ENCODE measurements around the gene SUSD6.

Gene SUSD6

DNA sequence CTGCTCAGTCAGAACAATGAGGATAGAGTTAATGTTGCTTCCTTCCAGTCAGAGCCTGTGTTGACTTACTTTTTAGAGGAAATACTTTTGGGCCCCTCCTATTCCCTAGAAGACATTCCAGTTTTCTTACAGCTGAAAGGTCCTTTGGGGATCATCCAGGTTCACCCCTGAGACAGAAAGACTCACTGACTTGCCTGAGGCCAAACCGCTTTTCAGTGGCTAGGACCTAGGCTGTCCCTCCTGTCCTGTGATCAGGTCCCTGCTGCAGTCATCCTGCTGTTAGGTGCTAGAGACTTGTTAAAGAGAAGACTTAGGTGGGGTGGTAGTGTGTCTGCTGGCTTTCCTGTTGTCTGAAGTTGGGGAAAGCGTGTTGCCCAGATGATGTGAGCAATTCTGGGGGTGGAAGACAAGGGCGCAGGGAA lies 39.6 kb downstream of the SUSD6 start:
- DNase-seq = peak; percentile 25

GRCh38 chr14:69651664-69652063 lies 40.3 kb downstream of the SUSD6 start:
- no peak for DNase-seq

GRCh38 chr14:69652942-69653684 lies 41.7 kb downstream of the SUSD6 start:
- no peak for DNase-seq

DNA sequence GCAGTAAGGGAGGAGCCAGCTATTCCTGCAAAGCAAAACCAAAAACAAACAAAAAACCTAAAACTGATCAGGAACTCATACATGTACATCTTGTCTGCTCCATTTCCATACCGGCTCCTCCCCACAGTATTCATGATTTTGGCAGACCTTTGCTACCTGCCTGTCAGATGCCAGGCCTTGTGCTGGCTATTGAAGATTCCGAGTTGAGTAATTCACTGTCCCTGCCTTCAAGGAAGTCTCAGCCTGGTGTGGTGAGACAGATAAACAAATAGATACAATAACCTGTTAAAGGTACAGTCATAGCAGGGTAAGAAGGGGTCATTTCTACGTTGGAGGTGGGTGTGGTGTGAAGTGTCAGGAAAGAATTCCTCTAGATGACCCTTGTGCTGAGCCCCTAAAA lies 42.7 kb downstream of the SUSD6 start:
- no peak for DNase-seq

GRCh38 chr14:69657950-69658355 lies 46.6 kb downstream of the SUSD6 start:
- DNase-seq = peak; percentile 22

- DNase-seq = no peak
Observed at GRCh38 chr14:69658664-69659261, 47.4 kb downstream of the SUSD6 start.

DNA sequence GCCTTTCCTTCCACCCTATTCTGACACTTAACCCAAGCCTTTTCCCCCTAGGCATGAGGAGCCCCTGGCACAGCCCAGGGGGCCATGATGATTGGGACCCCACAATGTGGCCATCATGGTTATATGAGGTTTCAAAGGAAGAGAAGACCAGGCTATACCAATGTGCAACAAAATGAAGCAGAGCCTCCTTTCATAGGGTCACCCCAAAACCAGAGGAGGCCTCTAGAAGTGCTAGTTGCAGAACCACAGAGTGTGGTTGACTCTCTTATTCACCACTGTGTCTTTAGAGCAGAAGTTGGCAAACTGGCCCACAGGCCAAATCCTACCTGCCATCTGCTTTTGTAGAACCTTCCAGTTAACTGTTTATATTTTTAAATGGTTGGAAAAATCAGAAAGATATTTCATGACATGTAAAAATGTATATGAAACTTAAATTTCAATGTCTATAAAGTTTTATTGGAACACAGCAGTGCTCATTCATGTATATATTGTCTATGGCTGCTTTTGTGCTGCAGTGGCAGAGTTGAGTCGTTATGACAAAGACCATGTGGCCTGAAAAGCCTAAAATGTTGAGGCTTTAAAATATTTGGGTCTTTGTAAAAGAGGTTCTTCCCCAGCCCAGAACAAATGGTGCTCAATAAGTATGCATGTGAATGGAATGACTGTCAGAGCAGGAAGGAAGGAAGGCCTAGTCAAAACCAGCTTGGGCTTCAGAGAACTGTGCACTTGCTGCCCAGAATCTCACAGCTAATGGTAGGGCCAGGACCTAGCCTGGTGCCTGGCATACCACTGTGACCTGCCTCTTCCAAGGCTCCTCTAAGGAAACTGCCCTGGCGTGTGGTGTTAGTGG lies 49.2 kb downstream of the SUSD6 start:
- DNase-seq = no peak

GRCh38 chr14:69661194-69661537 lies 49.8 kb downstream of the SUSD6 start:
- no peak for DNase-seq

DNA sequence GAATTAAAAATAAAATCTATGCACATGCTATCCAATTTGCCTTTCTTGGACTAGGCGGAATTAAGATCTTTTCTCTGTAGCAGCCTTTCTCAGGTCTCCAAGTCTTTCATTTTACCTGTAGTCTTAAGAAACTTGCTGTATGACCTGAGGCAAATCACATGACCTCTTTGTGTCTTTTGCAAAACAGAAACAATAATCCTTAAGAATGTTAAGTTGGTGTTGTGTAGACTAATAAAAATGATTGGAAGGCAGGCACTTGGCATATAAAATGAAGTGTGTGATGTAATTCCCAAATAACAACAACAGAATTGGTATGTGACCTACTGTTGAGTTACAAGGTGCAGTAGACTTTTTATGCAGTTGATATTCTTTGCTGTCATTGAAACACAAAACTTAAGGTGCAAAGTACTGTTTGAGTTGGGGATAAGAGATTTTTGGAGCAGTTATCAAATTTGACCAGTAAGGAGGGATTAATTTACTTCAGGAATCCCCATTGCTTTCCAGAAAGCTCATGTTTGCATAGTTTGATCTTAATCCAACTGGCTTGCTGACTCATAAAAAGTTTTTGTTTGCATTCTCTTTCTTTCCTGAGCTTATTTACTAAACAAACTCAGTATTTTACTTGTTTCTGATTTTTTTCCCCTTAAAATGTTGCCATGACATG lies 51.4 kb downstream of the SUSD6 start:
- DNase-seq = no peak

GRCh38 chr14:69663300-69663643 lies 51.9 kb downstream of the SUSD6 start:
- DNase-seq = no peak

DNA sequence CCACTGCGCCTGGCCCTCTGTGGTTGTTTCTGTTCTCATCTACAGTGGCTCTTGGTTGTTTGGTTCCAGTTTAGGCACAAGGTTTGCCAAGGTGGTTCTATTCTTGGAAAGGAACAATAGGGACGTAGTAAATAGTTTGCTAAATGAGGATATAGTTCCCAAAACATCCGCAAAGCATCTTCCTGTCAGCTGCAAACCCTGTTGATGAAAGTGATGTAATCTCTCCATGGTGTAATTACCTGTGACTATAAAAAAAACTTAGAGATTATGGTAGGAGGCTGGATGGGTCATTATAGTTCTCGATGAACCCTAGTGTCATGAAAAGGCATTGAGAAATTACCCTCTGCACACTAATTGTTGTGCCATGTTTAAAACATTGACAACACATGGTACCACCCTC lies 52.9 kb downstream of the SUSD6 start:
- DNase-seq = no peak

DNA sequence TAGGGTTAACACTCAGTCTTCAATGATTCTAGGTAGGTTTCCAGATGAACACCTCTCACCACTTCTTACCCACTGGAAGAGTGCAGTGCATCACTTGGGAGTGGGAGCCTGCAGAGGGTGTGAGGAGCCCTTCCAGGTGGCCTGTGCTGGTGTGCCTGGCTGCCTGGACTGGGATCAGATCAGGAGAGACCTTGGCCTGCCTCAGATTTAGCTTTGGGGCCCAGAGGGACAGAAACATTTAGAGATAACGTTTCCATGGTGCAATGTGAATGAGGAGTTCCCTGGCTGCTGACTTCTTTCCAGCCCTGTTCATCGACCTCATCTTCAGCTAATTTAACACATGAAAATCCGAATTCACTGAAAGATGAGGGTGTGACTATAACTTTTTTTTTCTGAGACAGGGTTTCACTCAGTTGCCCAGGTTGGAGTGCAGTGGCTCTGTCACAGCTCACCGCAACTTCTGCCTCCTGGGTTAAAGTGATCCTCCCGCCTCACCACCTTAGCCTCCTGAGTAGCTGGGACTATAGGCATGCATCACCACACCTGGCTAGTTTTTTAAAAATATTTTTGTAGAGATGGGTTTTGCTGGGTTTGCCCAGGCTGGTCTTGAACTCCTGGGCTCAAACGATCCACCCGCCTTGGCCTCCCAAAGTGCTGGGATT lies 53.6 kb downstream of the SUSD6 start:
- no peak for DNase-seq

DNA sequence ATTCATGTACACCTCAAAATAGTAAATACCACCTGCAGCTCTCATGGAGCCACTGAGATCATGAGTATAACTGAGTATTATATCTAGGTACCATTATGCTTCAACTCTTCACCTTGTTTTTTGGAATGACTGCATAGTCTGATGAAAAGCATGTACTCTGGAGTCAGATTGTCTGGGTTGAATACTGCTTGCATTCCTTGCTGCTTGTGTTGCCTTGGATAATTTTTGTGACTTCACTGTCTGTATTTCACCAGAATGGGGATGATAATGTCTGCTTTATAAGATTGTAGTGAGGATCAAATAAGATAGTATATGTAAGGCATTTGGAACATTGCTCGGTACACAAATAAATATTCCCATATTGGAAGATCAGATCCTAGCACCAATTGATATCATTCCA lies 54.2 kb downstream of the SUSD6 start:
- peak; percentile 23 for DNase-seq

DNA sequence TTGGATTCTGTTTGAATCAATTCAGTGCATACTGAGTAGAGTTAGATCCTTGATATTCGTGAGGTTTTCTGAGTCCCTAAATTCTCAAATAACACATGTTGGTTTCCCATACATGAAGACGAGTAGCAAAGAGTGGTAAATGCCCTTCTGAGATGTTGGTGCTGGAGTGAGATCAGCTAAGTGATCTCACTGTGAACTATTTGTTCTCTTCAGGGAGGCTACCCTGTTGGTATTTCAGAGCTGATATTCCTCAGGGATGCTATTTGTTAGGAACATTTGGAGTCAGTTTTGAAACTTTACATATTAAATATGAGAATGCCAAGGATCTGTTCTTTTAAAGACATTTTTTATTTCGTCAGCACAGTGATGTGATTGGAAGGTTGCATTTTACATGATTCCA lies 54.7 kb downstream of the SUSD6 start:
- DNase-seq = peak; percentile 25

DNA sequence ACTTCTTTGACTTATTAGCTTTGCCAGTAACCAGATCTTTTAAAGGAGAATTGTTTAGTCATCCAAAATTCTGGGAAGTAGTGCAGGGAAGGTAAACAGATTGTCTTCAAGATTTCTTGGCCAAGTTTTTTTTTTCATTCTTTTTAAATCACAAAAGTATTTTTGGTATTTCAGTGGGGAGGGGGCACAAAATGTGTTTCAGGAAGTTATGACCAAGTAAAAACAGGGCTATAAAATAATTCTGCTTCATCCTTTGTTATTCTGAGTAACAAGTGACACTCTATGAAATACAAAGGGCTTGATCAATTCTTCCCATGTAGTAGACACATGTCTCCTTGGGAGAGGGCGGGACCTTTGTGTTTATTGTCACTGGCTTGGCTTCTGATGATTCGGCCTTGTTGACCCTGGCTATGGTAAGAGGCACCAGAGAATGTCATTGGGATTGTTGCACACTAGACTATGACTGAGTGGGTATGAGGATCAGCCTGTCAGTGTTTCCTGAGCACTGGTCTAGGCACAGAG lies 55.4 kb downstream of the SUSD6 start:
- peak; percentile 70 for DNase-seq

- no peak for DNase-seq
Observed at GRCh38 chr14:69667938-69668335, 56.5 kb downstream of the SUSD6 start.

- no peak for DNase-seq
Observed at GRCh38 chr14:69669375-69669774, 58.0 kb downstream of the SUSD6 start.

DNA sequence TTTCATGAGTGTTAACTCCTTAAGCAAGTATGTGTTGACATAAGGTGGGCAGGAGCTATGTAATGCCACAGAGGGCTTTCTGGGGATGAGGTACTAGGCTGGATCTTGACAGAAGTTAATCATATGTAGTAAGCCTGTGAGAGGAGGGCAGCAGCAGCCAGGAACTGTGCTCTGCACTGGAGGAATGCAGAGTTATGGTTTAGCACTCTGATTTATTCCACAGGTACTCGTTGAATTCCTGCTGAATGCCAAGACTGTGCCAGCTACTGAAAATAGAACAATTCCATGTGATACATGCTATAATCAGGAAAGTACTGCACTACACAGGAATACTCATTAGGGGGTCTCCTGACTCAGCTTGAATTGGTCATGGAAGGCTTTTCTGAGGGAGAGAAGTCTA lies 58.7 kb downstream of the SUSD6 start:
- no peak for DNase-seq

DNA sequence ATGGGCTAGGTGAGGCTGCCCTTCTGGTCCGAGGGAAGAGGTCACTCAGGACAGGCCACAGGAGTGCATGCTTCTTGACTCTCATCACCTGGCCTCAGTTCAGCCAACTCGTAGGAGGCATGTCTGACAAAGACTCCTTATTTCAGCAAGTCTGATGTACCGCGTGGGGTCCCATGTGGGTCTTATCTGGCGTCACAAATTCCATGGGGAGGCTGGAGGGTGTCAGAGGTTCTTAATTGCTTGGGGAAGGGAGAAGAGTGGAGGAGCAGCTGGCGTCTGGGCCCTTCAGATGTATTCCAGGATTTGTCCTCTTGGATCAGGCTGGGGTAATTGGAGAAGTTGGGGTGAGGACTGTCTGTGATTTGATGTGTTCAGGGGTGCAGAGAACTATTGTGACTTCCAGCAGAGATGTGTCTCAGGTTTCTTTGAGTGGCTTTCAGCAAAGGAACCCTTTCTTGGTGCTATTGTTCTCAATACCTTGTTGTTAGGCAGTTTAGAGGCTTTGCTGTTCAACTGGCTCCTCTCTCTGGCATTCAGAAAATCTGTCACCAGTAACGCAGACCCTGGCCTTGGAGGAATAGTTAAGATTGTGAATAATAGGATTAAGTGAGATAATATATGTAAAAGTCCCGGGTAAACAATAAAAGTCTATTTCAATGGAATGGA lies 60.1 kb downstream of the SUSD6 start:
- DNase-seq = no peak

- no peak for DNase-seq
Observed at GRCh38 chr14:69672356-69672755, 61.0 kb downstream of the SUSD6 start.

DNA sequence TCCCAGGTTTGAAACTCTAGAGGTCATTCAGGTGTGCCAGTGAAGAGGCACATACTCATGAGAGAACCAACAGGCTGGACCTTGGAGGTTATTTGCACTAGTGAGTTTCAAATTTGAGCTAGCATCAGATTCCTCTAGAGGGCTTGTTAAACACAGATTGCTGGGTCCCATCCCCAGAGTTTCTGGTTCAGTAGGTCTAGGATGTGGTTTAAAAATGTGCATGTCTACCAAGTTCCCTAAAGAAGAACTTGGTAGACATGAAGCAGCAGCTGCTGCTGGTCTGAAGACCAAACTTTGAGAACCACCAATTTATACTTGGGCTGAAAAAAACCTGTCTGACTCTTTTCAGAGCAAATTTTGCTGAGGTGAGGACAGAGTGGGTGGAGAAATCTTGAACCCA lies 61.7 kb downstream of the SUSD6 start:
- DNase-seq = no peak
